SKM-1 (cell line): ENCODE results near the gene CD79A.
"Not testable (repeated sequence)": the region's sequence is repeated elsewhere in the genome, so short reads cannot be mapped to it uniquely, and the experiment has no call there.

Experiments
- DNase-seq: peaks from one replicate; lab custom pipeline; 2025; ENCODE audit not compliant: unreplicated experiment; lab: John Stamatoyannopoulos, UW

The CD79A gene

GRCh38 chr19:41862445-41862986, 14.6 kb upstream of the CD79A start:
- no peak for DNase-seq

GRCh38 chr19:41863209-41863931, 13.7 kb upstream of the CD79A start:
- DNase-seq = no peak

- DNase-seq = no peak
Observed at GRCh38 chr19:41864374-41864773, 12.7 kb upstream of the CD79A start.

DNA sequence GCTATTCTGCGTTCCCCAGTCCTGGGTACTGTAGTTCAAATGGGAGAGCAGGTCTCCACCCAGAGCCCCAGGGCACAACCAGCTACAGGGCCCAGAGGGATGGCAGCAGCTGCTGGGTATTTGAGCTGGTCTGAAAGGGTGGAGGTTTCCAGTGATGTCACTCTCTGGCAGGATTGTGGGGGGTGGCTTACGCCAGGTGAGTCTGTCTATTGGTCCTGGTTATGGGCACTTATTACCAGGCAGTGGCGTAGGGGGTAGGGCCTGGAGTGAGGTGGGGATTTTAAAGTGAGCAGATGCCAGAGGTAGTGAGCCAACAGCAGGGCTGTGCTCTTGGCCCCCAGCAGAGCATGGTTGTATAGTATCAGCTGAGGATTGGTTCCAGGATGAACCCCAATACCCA, 10.8 kb upstream of the CD79A start:
- no peak for DNase-seq

DNA sequence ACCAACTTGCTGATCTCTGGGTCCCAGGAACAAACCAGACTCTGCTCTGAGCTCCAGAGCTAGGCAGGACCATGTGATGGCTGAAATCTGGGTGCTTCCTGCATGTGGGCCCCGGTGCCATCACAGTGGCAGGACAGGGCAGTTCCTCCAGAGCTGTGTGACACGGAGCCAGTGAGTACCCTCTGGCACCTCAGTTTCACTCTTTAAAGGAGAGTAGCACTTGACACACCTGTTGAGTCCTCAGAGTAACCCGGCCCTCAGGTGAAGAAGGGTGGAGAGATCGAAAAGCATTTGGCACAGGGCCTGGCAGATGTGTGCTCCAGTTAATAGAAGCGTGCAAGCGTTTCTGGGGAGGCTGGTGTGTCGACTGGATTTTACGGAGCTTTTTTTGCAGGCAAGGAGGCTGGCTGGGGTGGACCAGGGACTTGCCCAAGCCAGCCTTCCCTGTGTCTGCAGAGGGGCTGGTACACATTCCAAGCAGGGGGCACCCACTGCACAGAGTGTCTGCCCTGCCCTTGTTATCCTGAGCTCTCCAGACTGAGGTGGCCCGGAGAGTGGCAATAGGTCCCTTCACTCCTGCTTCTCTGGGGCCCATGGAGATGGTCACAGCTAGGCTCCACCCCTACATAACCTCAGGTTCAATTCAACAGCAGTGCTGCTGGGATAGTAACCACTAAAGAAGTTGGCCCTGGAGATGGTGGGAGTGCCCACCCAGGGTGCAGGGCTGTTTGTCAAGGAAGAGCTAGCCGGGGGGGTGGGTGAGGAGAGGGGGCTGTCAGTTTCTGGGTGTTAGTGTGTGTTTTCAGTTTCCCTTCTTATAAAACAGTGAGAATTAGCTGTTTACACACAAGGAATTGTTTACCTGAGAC, 8.7 kb upstream of the CD79A start:
- DNase-seq = no peak

GRCh38 chr19:41868989-41869300, 8.1 kb upstream of the CD79A start:
- no peak for DNase-seq

GRCh38 chr19:41869374-41869955, 7.6 kb upstream of the CD79A start:
- no peak for DNase-seq

DNA sequence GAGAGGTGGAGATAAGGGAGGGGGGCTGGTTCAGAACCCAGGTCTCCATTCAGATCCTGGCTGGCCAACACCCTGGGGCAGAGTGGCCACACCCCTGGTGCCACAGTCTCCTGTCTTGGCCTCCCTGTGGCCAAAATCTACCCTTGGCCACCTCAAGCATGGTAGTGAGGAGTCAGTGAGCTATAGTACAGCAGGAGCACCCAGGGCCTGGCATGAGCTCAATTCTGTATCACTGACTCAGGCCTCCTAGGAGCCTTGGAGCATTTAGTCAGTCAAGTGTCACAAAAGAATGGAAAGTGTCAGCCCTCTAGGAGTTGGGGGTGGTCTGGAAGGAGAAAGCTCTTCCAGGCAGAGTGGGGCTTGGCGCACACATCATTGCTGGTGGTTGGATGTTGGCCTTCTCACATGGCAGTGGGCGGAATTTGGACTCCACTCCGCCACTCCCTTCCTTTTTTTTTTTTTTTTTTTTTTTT, 6.6 kb upstream of the CD79A start:
- DNase-seq = no peak

DNA sequence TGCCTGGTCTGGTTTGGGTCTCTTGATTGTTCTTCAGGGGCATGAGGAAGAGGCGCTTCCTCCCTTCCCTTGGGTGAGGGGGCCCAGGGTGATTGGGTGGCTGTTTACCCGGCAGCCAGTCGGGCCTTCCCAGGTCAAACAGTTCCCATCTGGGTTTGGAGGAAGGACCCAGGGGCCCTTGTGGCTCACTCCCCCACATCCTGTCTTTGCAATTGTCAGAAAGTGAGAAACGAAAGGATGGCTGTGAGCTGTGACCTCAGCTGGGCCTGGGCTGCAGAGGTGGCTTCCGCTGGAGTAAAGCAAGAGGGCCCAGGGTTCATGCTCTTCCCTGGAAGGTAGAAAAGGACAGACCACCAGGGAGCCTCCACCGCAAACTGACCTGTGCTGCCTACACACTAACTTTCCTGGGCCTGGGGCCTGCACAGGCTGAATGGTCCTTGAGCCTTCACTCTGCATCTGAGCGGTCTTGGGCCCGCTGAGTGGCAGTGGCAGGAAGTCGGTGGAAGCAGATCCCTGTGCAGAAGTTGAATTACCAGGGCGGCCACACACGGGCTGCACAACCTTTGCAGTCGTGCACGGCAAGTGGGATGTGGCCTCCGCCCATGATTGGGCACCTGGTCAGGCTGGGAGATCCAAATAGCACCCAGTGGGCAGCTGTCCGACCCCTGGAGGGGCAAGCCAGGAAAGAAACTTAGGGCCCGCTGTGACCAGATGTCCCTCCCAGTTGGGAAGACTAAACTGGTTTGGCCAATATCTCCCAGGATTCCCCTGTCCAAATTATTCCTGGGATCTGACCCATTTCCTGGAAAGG, 5.3 kb upstream of the CD79A start:
- peak; percentile 15 for DNase-seq

DNA sequence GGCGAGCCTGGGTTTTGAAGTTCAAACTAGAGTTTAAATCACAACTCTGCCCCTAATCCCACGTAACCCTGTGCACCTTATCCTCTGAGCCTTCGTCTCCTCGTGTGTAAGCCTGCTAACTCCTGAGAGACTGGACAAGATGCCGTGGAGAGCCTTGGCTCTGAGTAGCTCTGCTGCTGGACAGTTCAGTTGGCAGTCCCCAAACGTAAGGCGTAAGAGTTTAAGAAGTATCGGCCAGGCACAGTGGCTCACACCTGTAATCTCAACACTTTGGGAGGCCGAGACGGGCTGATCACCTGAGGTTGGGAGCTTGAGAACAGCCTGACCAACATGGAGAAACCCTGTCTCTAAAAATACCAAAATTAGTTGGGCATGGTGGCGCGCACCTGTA, 4.7 kb upstream of the CD79A start:
- DNase-seq = no peak

- DNase-seq = no peak
Observed at GRCh38 chr19:41872775-41873647, 4.1 kb upstream of the CD79A start.

GRCh38 chr19:41875973-41876372, 1.1 kb upstream of the CD79A start:
- not testable (repeated sequence) for DNase-seq

GRCh38 chr19:41877916-41878905, 1.1 kb downstream of the CD79A start:
- DNase-seq = no peak

DNA sequence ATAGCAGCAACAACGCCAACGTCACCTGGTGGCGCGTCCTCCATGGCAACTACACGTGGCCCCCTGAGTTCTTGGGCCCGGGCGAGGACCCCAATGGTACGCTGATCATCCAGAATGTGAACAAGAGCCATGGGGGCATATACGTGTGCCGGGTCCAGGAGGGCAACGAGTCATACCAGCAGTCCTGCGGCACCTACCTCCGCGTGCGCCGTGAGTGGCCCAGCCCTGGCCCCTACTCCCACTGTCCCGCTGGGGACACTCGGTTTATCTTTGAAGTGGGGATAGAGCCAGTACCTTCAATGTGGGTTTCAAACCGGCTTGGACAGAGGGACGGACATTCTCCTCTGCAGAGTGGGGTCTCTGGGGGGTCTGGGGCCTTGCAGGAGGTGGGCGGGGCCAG, 2.0 kb downstream of the CD79A start:
- no peak for DNase-seq

DNA sequence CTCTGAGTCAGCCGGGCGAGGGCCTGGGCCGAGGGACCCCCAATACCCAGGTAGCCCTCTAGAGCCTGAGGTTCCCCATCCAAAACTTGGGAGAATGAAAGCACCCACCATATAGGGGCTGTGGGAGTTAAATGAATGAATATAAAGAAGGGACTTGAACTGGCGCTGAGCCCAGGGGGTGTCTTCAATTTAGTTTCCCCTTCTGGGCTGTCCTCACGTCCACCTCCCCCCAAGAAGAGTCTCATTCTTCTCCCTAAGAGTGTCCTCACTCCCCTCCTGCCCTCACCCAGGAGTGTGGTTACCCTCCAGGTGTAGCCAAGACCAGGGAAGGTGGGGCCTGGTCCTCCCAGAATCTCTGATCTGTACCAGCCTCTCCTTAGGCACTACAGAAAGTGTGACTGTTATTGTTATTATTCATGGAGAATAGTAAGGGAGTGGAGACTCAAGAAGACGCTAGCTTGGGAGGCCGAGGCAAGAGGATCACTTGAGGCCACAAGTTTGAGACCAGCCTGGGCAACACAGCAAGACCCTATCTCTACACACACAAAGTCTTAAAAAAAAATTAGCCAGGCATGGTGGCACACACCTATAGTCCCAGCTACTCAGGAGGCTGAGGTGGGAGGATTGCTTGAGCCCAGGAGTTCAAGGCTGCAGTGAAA, 2.7 kb downstream of the CD79A start:
- DNase-seq = no peak

GRCh38 chr19:41880329-41880708, 3.2 kb downstream of the CD79A start:
- no peak for DNase-seq

- peak; percentile 17 for DNase-seq
Observed at GRCh38 chr19:41882568-41883462, 5.7 kb downstream of the CD79A start, which contains the start of gene ARHGEF1. ARHGEF1 (plus strand) TSS chr19:41883184; CDS start chr19:41888083, 4,899 bp downstream.
